GM18868 (cell line): ENCODE measurements around the gene RGSL1.

Experiments used
- ATAC-seq: cut with Tn5 transposase; IDR thresholded peaks from one replicate; pipeline ENCODE4 v1.9.1; 2021; ENCODE audit warnings: mild to moderate bottlenecking, moderate library complexity; ENCODE audit not compliant: unreplicated experiment

The RGSL1 gene

GRCh38 chr1:182587666-182588499 is 137.9 kb downstream of the RGSL1 start:
- ATAC-seq: no peak

- peak; percentile 85 for ATAC-seq
Measured at GRCh38 chr1:182588500-182589396, 138.8 kb downstream of the RGSL1 start, which contains the start of gene RNASEL. Gene RNASEL (minus strand): TSS chr1:182589256. CDS start chr1:182586806, 2,450 bp downstream.

DNA sequence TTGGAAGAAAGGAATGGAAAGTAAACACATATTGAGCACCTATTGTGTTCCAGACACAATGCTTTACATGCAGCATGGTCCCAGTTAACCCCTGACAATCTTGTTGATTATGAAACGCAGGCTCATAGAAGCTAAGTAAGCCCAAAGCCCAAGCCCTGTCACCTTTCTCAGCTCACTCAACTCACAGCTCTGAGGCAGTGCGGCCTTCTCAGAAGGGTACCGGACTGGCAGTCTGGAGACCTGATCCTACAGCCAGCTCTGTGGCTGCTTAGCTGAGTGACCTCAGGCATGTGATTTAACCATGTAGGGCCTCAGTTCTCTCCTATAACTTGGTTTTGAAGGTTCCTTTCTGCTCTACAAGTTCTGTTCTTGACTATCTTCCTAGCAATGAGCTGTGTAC is 139.6 kb downstream of the RGSL1 start:
- ATAC-seq: peak; percentile 10

- ATAC-seq: no peak
Measured at GRCh38 chr1:182589931-182590330, 140.0 kb downstream of the RGSL1 start.

DNA sequence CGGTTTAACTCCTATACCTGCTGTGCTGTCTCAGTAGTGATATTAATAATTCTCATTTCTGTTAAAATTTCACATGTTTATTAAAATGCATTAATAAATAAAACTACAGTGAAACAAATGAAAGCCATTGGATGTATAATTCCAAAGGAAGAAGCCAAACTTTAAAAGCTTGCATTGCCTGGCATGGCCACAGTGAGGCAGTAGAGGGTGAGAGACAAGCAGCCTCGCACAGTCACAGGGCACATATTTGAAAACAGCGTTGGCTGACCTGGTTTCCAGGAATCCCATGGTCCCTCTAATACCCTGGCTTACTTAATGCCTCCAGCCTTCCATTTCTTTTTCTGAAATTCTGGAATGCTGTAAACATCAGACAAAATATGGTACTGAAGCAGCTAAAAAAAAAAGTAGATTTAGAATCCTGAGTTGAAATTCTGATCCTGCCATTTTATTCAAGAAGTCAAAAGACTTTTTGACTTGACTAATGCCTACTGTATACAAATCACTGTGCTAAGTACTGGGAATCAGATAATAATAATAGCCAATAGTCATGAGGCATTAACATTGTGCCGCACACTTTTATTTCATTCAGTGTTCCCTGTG is 145.8 kb downstream of the RGSL1 start:
- ATAC-seq: no peak

- ATAC-seq: no peak
Measured at GRCh38 chr1:182596934-182597333, 147.0 kb downstream of the RGSL1 start.

GRCh38 chr1:182598296-182598695 is 148.3 kb downstream of the RGSL1 start:
- ATAC-seq: no peak

GRCh38 chr1:182599339-182599738 is 149.4 kb downstream of the RGSL1 start:
- ATAC-seq: no peak

DNA sequence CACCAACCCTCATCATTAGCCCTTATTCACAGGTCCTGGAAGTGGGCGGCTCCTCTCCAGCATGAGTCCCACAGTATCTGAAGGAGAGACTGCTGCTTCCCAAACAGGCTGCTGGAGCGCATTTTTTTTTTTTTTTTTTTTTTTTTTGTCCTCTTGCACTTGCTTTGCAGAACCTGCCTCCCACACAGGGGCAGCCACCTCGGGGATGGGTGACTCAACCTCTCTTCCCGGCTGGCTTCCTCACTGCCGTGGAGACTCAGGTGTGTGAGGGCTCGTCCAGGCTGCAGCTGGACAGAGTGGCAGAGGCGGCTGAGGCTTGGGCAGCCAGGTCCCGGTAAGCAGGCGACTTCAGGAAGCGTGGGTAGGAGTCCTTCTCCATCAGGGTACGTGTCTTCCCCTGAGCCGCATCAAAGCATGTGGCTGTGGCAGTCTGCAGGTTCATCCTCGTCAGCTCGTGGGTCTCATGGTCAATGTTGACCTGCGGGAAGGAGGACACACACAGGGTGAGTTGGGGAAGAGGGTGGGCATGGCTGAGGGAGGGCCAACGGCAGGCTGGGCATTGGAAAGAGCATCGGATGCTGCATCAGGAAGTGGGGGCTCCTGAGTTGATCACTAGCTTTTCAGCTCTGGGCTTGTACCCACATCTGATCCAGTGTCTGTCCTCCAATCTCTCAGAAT is 150.2 kb downstream of the RGSL1 start:
- ATAC-seq: no peak

DNA sequence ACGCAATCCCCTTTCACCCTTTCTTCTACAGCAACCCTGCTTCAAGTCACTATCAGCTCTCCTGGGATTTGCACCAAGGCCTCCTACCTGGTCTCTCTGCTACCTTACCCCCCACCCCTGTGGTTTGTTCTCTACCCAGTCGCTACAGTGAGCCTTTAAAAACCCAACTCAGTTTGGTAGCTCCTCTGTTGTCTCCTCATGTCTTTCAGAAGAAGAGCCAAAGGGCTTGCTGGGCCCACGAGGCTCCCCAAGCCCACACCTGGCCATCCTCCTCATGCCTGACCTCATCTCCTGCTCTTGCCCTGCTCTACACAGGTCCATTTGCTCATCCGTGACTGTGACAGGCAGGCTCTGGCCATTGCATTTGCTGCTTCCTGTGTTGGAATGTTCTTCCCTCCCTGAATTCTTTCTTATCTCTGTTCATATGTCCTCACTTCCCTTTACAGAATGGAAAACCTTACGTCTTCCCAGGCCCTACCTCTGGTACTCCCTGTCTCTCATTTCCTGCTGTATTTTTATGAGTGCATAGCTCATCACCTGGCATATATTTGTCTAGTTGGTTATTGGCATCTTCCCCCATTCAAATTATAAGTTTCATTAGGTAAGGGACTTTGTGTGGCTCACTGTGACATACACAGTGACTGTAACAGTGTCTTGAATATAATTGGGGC is 150.9 kb downstream of the RGSL1 start:
- no peak for ATAC-seq

DNA sequence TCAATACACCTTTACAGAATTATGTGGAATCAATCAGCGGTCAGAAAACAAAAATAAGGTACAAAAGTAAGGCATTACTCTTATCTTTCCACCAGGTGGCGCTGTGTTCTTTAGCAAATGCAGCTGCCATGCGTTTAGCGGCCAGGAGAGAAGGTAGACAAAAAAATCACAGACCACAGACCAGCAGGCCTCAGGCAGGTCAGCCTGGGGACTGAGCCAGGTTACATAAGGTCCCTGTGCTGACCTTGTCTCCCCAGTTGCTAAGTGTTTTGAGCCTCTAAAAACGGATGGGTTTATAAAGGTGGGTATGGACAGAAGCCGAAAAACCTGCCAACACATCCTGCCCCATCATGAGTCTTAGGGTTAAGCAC is 151.5 kb downstream of the RGSL1 start:
- no peak for ATAC-seq

- no peak for ATAC-seq
Measured at GRCh38 chr1:182601913-182602312, 152.0 kb downstream of the RGSL1 start.

DNA sequence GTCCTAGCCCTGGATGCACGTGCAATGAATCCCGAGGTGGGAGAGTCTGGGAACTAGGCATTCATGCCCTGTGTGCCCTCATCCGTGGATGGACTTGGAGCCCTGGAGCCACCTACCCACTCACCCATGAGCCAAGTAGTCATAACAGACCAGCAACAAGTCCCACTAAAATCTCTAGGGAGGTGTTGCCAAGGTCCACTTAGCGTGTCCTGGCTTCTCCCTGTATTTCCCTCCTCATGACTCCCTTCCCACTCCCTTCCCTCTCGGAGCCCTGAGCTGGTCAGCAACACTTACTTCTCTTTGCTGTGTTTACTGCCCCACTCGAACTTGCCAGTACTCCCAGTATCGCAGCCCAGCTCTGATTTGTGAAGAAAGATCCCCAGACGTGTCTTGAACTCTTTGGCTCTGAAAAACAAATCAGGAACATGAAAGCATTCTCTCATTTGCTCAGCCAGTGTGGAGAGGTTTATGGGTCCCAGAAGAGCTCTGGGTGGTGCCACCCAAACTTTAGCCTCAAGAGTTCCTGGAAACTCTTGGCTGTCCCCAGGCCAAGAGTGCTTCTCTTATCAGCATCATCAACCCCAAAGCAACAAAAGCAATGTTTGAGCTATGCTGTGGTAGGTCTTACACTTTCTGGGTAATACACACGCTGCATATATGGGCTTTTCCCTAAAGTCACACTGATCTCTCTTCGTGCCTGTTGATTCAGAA is 153.1 kb downstream of the RGSL1 start:
- ATAC-seq: no peak

DNA sequence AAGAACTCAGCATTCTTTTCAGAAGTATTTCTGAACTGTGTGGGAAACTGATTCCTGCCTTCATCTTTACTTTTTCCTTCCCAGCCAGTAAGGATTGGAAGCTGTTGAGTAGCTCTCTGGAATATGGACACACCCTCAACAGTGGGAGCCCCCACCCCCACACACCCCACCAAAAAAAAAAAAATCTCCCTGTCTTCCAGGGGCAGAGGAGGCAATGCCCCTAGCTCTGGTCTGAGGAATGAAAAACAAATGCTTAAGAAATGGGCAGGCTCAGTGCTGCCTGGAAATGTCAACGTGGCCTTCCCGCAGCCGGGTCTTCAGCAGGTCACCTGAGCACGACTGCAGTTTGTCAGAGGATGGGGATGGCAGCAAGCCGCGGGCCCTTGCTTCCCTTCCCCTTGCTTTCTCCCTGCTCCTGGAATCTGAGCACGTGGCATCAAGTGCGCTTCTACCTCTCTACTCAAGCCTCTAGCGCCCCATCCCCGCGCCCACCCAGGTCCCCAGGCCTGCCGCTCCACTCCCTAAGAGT is 153.8 kb downstream of the RGSL1 start:
- ATAC-seq: peak; percentile 1

DNA sequence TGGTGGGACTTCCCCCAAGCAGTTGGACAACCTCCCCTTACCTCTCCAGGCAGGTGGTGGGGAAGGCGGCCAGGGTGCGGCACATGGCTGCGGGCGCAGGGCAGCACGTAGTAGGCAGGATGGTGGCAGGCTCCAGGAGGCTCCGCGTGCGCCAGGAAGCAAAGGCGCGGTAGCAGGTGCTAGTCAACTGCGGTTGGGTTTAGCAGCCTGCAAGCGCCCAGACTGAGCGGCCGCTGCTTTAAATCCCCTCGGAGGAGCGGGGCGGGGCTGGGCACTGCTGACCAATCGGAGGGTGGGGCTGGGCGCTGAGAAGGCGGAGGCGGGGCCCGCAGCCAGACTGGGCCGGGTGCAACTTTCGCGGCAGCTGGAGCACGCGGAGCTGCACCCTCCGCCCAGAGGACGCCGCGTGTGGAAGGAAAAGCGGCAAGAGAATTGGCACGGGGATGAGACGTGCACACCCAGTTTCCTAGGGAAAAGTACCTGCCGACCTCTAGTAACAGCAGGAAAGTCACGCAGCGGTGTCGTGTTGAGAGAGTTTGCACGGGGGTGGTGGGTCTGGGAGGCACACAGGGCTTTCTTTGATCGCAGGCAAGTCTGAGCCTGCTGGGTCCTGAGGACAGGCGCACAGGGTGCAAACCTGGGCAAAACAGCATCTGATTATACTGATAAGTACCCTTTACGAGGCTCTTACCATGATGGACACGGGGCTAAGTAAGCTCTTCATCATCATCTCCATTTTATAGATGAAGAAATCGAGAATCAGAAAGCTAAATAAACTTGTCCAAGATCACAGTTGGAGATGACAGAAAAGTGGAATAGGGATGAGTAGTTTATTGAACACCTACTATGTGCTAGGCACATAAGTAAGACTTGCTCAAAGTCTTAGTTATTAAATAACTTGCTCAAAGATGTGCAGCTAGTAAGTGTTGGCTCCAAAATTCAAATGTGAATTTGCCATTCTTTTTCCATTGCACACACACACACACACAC is 154.5 kb downstream of the RGSL1 start, which contains the start of gene RGS16:
Gene RGS16 (minus strand): TSS at position 215 of the 990 bp plus-strand sequence. CDS start 130 bp downstream, at position 85.
- ATAC-seq: peak; percentile 91

DNA sequence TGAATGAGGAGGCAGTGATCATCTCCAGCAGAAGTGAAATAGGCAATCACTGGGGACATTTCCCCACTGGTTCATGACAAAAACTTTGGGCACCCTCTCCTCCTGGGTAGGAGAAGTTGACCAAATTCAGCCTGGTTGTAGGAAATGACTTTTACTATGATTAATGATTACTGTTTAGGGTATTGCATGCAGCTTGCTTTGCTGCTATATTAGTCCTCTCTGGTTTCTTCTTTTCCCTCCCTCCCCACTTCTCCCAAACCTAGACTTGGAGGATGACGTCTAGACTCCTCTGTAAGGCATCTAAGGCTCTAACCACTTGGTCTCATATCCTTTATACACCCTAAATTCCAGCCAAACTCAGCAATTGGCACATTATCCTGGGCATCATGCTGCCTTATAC is 157.6 kb downstream of the RGSL1 start:
- no peak for ATAC-seq

- no peak for ATAC-seq
Measured at GRCh38 chr1:182608236-182608635, 158.3 kb downstream of the RGSL1 start.
